Measurements from ENCODE around the gene LRP4. TPM values are rescaled to one million over a fixed set of nuclear protein-coding genes. Genes with fewer than 3 reads are reported as not detected.

LRP4 gene
- total and polyA plus RNA-seq, 2 of the 4 experiments (the other 2 are of a cell fraction), result 4.1 to 5.8 TPM

GRCh38 chr11:46903846-46904245 is 14.5 kb downstream of the LRP4 start:
- in situ Hi-C loops (cut with MboI; ENCODE audit: low sequenced_read_pairs) (no loop called here), dilution Hi-C loops (cut with HindIII; ENCODE audit: low sequenced_read_pairs, unreplicated experiment) (no loop called here), intact Hi-C loops (cut with micrococcal nuclease) (no loop called here)
- ATAC-seq (ENCODE audit: low read depth), result no peak
- POLR2A ChIA-PET (ENCODE audit: unreplicated experiment), result no interaction called here
- WGBS, 2 experiments (ENCODE audit: extremely low coverage in 2 of 2, insufficient read length in 1 of 2), result 91% methylated on average over 5 of the region's 10 CpGs; no CpG with 5 or more reads in 1 of the 2 experiments
- Histone ChIP-seq H4K8ac (ENCODE audit: low read depth in 2 of 2, low read length in 2 of 2) (no peak overlapping the region), H2BK120ac (ENCODE audit: low read depth, low read length) (no peak overlapping the region), H2BK15ac (ENCODE audit: low read depth, low read length) (no peak overlapping the region), H3K4me3 (ENCODE audit: insufficient read depth, low read depth, low read length) (no peak overlapping the region), H3K18ac (ENCODE audit: low read depth, low read length) (no peak overlapping the region), H3K14ac (replicated peaks; ENCODE audit: low read depth, low read length) (no peak overlapping the region), H2AFZ (replicated peaks; ENCODE audit: low read length, poor library complexity) (no peak overlapping the region), H3K27me3 (ENCODE audit: control insufficient read depth, insufficient read depth, low read length) (no peaks in the 10 kb centered on the region), H4K20me1 (ENCODE audit: insufficient read depth, low read length) (no peaks in the 10 kb centered on the region), H3K79me1 (ENCODE audit: low read depth in 1 of 2, low read length in 2 of 2) (no peaks in the 10 kb centered on the region), H3K4me1 (ENCODE audit: control insufficient read depth, insufficient read depth, low read length) (peaks cover 8% of the 10 kb centered on the region), H2BK5ac (ENCODE audit: low read depth, low read length, poor library complexity, severe bottlenecking) (no peak overlapping the region), H3K9me3 (ENCODE audit: control insufficient read depth, insufficient read depth, low read length) (no peaks in the 10 kb centered on the region), H3K9ac (ENCODE audit: low read depth, low read length) (no peak overlapping the region), H3K56ac (ENCODE audit: extremely low read depth, insufficient read depth, low read length) (no peak overlapping the region), H2AK5ac (ENCODE audit: low read depth, low read length) (no peak overlapping the region), H3K4ac (ENCODE audit: low read depth, low read length) (no peak overlapping the region), H3K9me1 (ENCODE audit: insufficient read depth, low read length) (peaks cover 9% of the 10 kb centered on the region; the same call in 1 of the 2 replicates), H4K91ac (ENCODE audit: insufficient read depth, low read depth, low read length) (no peak overlapping the region), H3K4me2 (ENCODE audit: low read depth, low read length) (no peak overlapping the region), H4K5ac (ENCODE audit: low read depth, low read length) (no peak overlapping the region), H3K36me3 (ENCODE audit: control insufficient read depth, insufficient read depth, low read length) (no peaks in the 10 kb centered on the region), H3K23ac (ENCODE audit: low read depth, low read length) (no peak overlapping the region), H2AK9ac (replicated peaks; ENCODE audit: low read depth, low read length, poor library complexity) (no peak overlapping the region), H3K27ac (ENCODE audit: insufficient read depth, low read length) (no peak overlapping the region), H2BK20ac (ENCODE audit: low read depth, low read length) (no peak overlapping the region)
- CTCF ChIA-PET, result interaction anchor here (1.2 kb wide), 1 partner anchor 250 kb away, joined by 3 read pairs; no protein-coding TSS in a partner anchor
- TF ChIP-seq, protein P1, sequence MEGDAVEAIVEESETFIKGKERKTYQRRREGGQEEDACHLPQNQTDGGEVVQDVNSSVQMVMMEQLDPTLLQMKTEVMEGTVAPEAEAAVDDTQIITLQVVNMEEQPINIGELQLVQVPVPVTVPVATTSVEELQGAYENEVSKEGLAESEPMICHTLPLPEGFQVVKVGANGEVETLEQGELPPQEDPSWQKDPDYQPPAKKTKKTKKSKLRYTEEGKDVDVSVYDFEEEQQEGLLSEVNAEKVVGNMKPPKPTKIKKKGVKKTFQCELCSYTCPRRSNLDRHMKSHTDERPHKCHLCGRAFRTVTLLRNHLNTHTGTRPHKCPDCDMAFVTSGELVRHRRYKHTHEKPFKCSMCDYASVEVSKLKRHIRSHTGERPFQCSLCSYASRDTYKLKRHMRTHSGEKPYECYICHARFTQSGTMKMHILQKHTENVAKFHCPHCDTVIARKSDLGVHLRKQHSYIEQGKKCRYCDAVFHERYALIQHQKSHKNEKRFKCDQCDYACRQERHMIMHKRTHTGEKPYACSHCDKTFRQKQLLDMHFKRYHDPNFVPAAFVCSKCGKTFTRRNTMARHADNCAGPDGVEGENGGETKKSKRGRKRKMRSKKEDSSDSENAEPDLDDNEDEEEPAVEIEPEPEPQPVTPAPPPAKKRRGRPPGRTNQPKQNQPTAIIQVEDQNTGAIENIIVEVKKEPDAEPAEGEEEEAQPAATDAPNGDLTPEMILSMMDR (conservative IDR thresholded peaks at IDR 0.05; ENCODE audit: low read depth, low read length), result no peak
- TF ChIP-seq SMC3 (IDR thresholded peaks at IDR 0.05; ENCODE audit: low read depth, low read length) (no peak), RAD21 (IDR thresholded peaks at IDR 0.05; ENCODE audit: low read length) (no peak), RCOR1 (IDR thresholded peaks at IDR 0.05; ENCODE audit: insufficient replicate concordance, low read length) (no peak), CHD1 (IDR thresholded peaks at IDR 0.05; ENCODE audit: low read depth, low read length) (no peak), CEBPB (IDR thresholded peaks at IDR 0.05; ENCODE audit: low read depth, low read length) (no peak), NFE2L2 (IDR thresholded peaks at IDR 0.05; ENCODE audit: low read depth, low read length) (no peak)
- no peak for DNase-seq
- no TSS peak for BruUV-seq (replicated peaks)
